ENCODE measurements around the gene SMAD5. TPM values are rescaled to one million over a fixed set of nuclear protein-coding genes. Genes with fewer than 3 reads are reported as not detected.

SMAD5 gene
- total and polyA plus RNA-seq, 12 donors, result 6.4 to 76.6 (median 46.2) TPM

DNA sequence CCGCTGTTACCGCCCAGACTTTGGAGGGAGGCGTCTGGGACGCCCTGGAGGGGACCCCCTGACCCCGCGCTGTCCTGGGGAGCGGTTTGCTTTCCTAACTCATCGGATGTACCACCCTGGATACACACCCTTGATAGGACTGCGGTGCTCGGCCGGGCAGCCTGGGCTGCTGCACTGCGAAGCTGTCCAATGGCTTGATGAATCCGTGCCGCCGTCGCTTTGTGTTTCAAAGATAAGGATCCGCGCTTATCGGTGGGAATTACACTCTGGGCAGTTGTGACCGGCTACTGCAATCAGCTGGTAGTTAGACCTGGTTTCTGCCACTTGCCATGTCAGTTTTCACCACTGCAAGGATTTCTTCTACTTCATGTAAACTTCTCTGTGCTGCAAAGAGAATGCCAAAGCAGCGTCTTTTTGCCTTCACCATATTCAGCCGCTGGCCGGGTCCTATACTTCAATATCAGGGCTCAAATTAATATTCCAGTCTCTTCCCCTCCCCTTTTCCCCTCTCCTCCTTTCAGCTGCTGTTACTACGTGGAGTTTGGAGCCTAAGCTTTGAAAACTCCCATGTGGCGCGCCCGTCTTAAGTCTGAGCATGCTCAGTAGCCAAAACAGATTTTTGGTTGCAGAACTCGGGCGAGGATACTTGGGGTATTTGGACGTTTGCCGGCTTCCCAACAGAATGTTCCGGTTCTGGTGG, 727 bp downstream of the SMAD5 start:
- peaks cover 6 to 37% of the 10 kb centered on the region in 2 donors for H3K4me1 ChIP-seq (replicated peaks in 1 of 2)
- H3K9me3 ChIP-seq (replicated peaks in 1 of 3), result no peaks in the 10 kb centered on the region
- peak overlapping the region; percentile 89 to 99 (median 97) for H3K27ac ChIP-seq
- intact Hi-C loops (cut with DNase I), result no loop called here
- peak overlapping the region; percentile 32 to 93 (median 58) for H3K4me3 ChIP-seq
- WGBS, 4 donors, result 0% methylated on average over 15 to 32 of the region's 32 CpGs
- peak; percentile 46 to 81 (median 69) for DNase-seq
- TF ChIP-seq CTCF (IDR thresholded peaks at IDR 0.05), result peak in 1 of 6 experiments; percentile 17
- peak in 1 of 2 donors; percentile 15 for TF ChIP-seq POLR2A (IDR thresholded peaks at IDR 0.05)
- no peaks in the 10 kb centered on the region for H3K27me3 ChIP-seq
- no peaks in the 10 kb centered on the region for H3K36me3 ChIP-seq (replicated peaks in 1 of 2)

DNA sequence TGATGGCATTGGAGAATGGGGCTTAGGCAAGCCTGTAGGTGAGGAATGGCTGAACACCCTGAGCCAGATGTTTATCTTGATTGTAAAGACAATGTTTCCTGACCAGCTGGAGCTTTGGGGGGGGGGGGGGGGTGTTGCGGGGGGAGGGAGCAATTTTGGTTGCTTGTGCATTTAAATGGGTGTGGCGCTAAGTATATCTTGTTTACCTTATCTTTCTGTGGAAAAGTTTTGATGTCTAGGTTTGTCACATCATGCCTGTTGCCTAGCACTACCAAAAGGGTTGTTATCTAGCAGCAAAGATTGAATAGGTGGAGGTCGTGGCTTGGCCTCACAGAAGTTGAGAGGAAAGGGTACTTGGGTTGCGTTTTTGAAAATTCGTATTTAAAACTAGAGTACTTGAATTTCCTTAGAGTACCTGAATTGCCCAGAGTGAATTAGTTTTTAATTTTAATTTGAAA, 1.3 kb downstream of the SMAD5 start:
- TF ChIP-seq CTCF (IDR thresholded peaks at IDR 0.05) (no peak), POLR2A (IDR thresholded peaks at IDR 0.05) (no peak)
- WGBS, 4 donors, result 7 to 12% (median 9%) methylated on average over 4 to 5 of the region's 5 CpGs
- H3K4me1 ChIP-seq (replicated peaks in 1 of 2), result peaks cover 6 to 37% of the 10 kb centered on the region in 2 donors
- no peak for DNase-seq
- H3K4me3 ChIP-seq, result peak overlapping the region in 3 of 4 donors; percentile 32 to 93 (median 62)
- H3K27ac ChIP-seq, result peak overlapping the region in 4 of 5 donors; percentile 97 to 99 (median 97)
- no peaks in the 10 kb centered on the region for H3K9me3 ChIP-seq (replicated peaks in 1 of 3)
- intact Hi-C loops (cut with DNase I), result no loop called here
- H3K27me3 ChIP-seq, result no peaks in the 10 kb centered on the region
- no peaks in the 10 kb centered on the region for H3K36me3 ChIP-seq (replicated peaks in 1 of 2)

GRCh38 chr5:136134653-136135052, 2.0 kb downstream of the SMAD5 start:
- 30 to 56% (median 46%) methylated on average over 1 of the region's 1 CpG for WGBS, 4 donors
- no peak for DNase-seq
- no peaks in the 10 kb centered on the region for H3K36me3 ChIP-seq (replicated peaks in 1 of 2)
- H3K4me1 ChIP-seq (replicated peaks in 1 of 2), result peaks cover 6 to 37% of the 10 kb centered on the region in 2 donors
- H3K27ac ChIP-seq, result no peak overlapping the region
- intact Hi-C loops (cut with DNase I), result no loop called here
- no peaks in the 10 kb centered on the region for H3K27me3 ChIP-seq
- no peak for TF ChIP-seq CTCF (IDR thresholded peaks at IDR 0.05)
- TF ChIP-seq POLR2A (IDR thresholded peaks at IDR 0.05), result no peak
- no peaks in the 10 kb centered on the region for H3K9me3 ChIP-seq (replicated peaks in 1 of 3)
- H3K4me3 ChIP-seq, result no peak overlapping the region

DNA sequence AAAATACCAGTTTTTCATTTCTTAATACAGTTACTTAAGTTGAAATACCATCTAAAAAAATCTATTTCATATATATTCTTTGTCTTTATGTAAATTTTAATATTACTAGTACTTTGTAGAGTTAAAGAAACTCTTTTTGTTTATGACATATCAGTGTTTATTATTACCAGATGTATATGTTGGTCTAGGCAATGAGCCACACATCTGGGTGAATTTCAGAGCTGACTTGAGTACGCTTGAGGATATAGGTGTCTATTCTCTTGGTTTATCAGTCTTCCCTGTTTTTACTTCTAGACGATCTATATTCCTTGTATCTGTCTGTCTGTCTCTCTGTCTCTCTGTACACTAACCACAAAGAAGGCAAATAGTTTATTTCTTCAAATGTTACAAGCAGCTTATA, 2.9 kb downstream of the SMAD5 start:
- Histone ChIP-seq H3K4me1 (replicated peaks in 1 of 2) (peaks cover 6 to 37% of the 10 kb centered on the region in 2 donors), H3K36me3 (replicated peaks in 1 of 2) (no peaks in the 10 kb centered on the region), H3K9me3 (replicated peaks in 1 of 3) (no peaks in the 10 kb centered on the region), H3K27ac (no peak overlapping the region), H3K27me3 (no peaks in the 10 kb centered on the region), H3K4me3 (no peak overlapping the region)
- DNase-seq, result no peak
- TF ChIP-seq POLR2A (IDR thresholded peaks at IDR 0.05) (no peak), CTCF (IDR thresholded peaks at IDR 0.05) (no peak)
- 77 to 89% (median 83%) methylated on average over 2 of the region's 2 CpGs for WGBS, 4 donors
- intact Hi-C loops (cut with DNase I), result no loop called here
